Gastrocnemius medialis (tissue), 4 donors: ENCODE data around the gene RTN4RL1.

Experiments
- POLR2A ChIP-seq, 2 donors: fragments of 450-650 bp; IDR thresholded peaks; one replicate each; pipeline ENCODE4 v1.6.1; 2017; ENCODE audit warnings: antibody characterized with exemption in 2 of 2, mild to moderate bottlenecking in 2 of 2, moderate library complexity in 2 of 2
- TF ChIP-seq, protein P1 (sequence below), 5 experiments: fragments of 450-650 bp in 3 of 5; fragments of 200-600 bp in 2 of 5; sonication (generic) in 2 of 5; IDR thresholded peaks in 4 of 5; conservative IDR thresholded peaks in 1 of 5; 1 replicate in 4 of 5; 2 replicates in 1 of 5; pipeline ENCODE4 v1.5.1; 2016 to 2019; ENCODE audit warnings: antibody characterized with exemption in 5 of 5, mild to moderate bottlenecking in 3 of 5, moderate library complexity in 3 of 5

DNA sequence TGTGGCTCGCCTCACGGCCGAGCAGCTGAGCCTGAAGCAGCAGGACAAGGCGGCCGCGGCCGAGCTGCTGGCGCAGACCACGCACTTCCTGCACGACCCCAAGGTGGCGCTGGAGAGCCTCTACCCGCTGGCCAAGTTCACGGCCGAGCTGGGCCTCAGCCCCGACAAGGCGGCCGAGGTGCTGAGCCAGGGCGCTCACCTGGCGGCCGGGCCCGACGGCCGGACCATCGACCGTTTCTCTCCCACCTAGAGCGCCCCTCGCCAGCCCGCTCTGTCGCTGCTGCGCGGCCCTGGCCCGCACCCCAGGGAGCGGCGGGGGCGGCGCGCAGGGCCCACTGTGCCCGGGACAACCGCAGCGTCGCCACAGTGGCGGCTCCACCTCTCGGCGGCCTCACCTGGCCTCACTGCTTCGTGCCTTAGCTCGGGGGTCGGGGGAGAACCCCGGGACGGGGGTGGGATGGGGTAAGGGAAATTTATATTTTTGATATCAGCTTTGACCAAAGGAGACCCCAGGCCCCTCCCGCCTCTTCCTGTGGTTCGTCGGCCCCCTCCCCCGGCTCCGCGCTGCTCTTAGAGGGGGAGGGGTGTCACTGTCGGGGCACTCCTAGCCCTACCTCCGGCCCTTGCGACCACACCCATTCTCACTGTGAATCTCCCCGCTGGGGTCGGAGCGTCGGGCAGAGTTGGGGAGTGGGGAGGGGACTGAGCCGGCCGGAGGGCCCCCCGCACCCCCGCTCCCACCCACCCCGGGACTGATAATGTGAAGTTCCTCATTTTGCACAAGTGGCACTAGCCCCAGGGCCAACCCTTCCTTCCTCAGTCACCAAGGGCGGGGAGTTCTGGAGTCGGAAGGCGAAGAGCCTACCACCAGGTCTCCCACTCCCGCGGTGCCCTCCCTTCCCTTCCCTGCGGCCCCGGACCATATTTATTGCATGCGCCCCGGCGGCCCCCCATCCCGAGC lies 33.7 kb upstream of the RTN4RL1 start:
- TF ChIP-seq, protein P1, sequence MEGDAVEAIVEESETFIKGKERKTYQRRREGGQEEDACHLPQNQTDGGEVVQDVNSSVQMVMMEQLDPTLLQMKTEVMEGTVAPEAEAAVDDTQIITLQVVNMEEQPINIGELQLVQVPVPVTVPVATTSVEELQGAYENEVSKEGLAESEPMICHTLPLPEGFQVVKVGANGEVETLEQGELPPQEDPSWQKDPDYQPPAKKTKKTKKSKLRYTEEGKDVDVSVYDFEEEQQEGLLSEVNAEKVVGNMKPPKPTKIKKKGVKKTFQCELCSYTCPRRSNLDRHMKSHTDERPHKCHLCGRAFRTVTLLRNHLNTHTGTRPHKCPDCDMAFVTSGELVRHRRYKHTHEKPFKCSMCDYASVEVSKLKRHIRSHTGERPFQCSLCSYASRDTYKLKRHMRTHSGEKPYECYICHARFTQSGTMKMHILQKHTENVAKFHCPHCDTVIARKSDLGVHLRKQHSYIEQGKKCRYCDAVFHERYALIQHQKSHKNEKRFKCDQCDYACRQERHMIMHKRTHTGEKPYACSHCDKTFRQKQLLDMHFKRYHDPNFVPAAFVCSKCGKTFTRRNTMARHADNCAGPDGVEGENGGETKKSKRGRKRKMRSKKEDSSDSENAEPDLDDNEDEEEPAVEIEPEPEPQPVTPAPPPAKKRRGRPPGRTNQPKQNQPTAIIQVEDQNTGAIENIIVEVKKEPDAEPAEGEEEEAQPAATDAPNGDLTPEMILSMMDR (IDR thresholded peaks at IDR 0.05 in 4 of 5, conservative IDR thresholded peaks at IDR 0.05 in 1 of 5), result peak; percentile 13 to 70 (median 62)
- TF ChIP-seq POLR2A (IDR thresholded peaks at IDR 0.05), result no peak
